Activated CD8-positive, alpha-beta memory T cell treated with anti-CD3 and anti-CD28 coated beads, Interleukin-2, amount 10 ng/mL, durations not matched to agents 7 days and 5 days (primary cell): ENCODE measurements around the gene ARHGEF11. TPM values are rescaled to one million over a fixed set of nuclear protein-coding genes. Genes with fewer than 3 reads are reported as not detected.

Experiments used
- ATAC-seq: fragments of 150-1000 bp; cut with Tn5 transposase; one replicate; pipeline ENCODE4 v1.10.0; 2021; ENCODE audit warnings: moderate library complexity
- CTCF ChIA-PET: fragments of 350-600 bp; sonication (Branson Sonifier 250); formaldehyde crosslinking; loops from one replicate; lab custom pipeline; 2021; ENCODE audit warnings: antibody characterized with exemption; lab: Charles Lee
- DNase-seq: peaks from one replicate; pipeline ENCODE4 v3.0.0-alpha.2; 2020
- H3K27ac Mint-ChIP-seq: one replicate; pipeline ENCODE4 v1.8.0; 2021; ENCODE audit warnings: mild to moderate bottlenecking, mixed read lengths
- H3K27me3 Mint-ChIP-seq: one replicate; pipeline ENCODE4 v1.8.0; 2021; ENCODE audit warnings: mixed read lengths
- H3K36me3 Mint-ChIP-seq: one replicate; pipeline ENCODE4 v1.8.0; 2021; ENCODE audit warnings: mild to moderate bottlenecking, mixed read lengths
- H3K4me1 Mint-ChIP-seq: one replicate; pipeline ENCODE4 v1.8.0; 2021; ENCODE audit warnings: mixed read lengths
- H3K4me3 Mint-ChIP-seq: one replicate; pipeline ENCODE4 v1.8.0; 2021; ENCODE audit warnings: mild to moderate bottlenecking, moderate library complexity, mixed read lengths
- H3K9me3 Mint-ChIP-seq: one replicate; pipeline ENCODE4 v1.8.0; 2022; ENCODE audit warnings: low read depth, mixed read lengths
- total RNA-seq, 2 experiments: library from RNA; stranded (reverse); gene quantifications; one replicate each; pipeline ENCODE4 v1.2.3, GENCODE V29; 2021

The ARHGEF11 gene
- total RNA-seq, 2 experiments from 2014 or later, result 0.66 to 6.1 TPM

DNA sequence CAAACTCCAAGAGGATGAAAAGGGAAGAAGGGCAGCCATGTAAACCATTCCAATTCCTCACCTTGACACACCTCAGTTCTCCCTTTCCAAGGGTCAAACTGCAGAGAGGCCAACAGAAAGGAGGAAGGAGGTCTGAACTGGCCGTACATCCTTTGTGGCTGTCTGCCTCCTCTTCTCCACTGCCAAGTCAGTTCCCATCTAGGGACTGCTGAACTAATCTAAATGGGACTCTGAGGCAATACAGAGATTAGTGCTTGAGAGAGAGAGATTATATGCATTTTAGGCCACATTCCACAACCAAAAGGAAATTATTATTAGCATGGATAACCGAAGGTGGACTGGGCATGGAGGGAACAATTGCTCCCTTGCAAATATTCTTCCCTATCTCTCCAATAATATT lies 2.7 kb downstream of the ARHGEF11 start:
- Mint-ChIP-seq H3K4me1 (peaks cover 10% of the 10 kb centered on the region), H3K4me3 (no peak overlapping the region), H3K9me3 (no peaks in the 10 kb centered on the region), H3K27ac (no peak overlapping the region), H3K27me3 (peaks cover 83% of the 10 kb centered on the region), H3K36me3 (peaks cover 3% of the 10 kb centered on the region)
- no peak for ATAC-seq
- CTCF ChIA-PET, result no interaction called here
- DNase-seq, result no peak

DNA sequence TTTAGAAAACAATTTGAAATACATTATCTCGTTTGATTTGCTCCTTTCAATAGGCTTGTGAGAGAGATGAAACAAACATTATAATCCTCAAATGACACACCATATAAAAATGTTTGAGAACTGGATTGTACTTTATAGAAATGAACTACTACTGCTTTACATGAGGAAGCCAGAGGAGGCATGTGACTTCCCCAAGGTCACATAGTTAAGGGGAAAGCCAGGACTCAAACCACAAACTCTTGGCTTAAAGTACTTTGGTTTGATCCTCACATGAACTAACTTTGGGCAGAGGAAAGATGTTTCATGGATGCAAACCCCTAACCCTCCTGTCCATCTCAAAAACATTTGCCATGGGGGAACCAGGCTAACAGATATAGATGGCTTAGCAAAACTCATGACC lies 4.7 kb downstream of the ARHGEF11 start:
- H3K9me3 Mint-ChIP-seq, result no peaks in the 10 kb centered on the region
- DNase-seq (no peak), ATAC-seq (no peak)
- H3K27me3 Mint-ChIP-seq, result peaks cover 68% of the 10 kb centered on the region
- no peaks in the 10 kb centered on the region for H3K36me3 Mint-ChIP-seq
- no peak overlapping the region for H3K4me3 Mint-ChIP-seq
- peaks cover 3% of the 10 kb centered on the region for H3K4me1 Mint-ChIP-seq
- CTCF ChIA-PET, result no interaction called here
- no peak overlapping the region for H3K27ac Mint-ChIP-seq

DNA sequence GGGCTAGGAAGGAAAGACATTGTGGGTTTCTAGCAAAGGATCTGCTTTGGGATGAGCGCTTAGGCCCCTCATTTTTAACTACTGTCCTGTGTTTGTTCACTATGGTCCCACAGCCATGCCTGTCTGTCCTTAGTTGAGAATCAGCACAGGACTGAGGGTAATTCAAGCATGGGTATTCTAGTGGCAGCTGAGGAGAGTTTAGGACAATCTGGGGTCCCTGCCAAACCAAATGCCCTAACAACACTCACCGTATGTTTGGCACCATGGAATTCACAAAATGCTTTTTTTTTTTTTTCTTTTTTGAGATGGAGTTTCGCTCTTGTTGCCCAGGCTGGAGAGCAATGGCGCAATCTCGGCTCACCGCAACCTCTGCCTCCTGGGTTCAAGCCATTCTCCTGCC lies 10.4 kb downstream of the ARHGEF11 start:
- H3K4me1 Mint-ChIP-seq, result no peaks in the 10 kb centered on the region
- H3K4me3 Mint-ChIP-seq, result no peak overlapping the region
- H3K27ac Mint-ChIP-seq, result no peak overlapping the region
- CTCF ChIA-PET, result no interaction called here
- peaks cover 51% of the 10 kb centered on the region for H3K27me3 Mint-ChIP-seq
- ATAC-seq (no peak), DNase-seq (no peak)
- no peaks in the 10 kb centered on the region for H3K36me3 Mint-ChIP-seq
- no peaks in the 10 kb centered on the region for H3K9me3 Mint-ChIP-seq

DNA sequence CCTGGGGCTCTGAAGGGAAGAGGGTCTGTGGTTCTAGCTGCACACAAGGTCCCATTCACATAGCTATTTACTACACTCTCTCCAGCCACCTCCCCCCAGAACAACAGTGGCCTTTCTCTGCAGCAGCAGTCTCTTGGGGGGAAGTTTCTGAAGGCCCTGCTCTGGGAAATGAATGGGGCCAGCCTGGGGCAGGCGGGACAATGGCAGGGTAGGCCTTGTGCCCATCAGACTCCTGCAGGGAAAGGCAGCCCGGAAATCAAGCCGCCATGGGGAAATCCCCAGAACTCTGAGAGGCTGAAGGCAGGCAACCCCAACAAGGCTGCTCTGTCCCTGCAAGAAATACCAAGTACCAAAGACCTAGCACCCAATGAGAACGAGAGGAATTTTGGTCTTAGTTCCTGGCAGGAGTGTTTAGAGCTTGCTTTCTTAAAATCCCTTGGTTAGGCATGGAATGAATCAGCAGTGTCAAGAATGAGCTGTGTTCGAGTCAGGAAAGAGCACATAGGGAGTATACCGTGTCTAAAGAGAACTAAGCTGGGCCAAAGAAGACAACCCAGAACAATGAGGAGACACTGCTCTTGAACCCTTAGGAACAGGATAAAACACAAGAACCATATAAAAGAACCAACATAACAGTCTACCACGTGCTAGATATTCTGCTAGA lies 11.3 kb downstream of the ARHGEF11 start:
- Mint-ChIP-seq H3K4me3 (no peak overlapping the region), H3K9me3 (no peaks in the 10 kb centered on the region), H3K27ac (no peak overlapping the region), H3K36me3 (no peaks in the 10 kb centered on the region), H3K27me3 (peaks cover 49% of the 10 kb centered on the region), H3K4me1 (no peaks in the 10 kb centered on the region)
- no peak for ATAC-seq
- no peak for DNase-seq
- CTCF ChIA-PET, result no interaction called here

GRCh38 chr1:157033357-157033876 lies 12.1 kb downstream of the ARHGEF11 start:
- CTCF ChIA-PET, result no interaction called here
- H3K4me1 Mint-ChIP-seq, result no peaks in the 10 kb centered on the region
- no peak for ATAC-seq
- H3K27me3 Mint-ChIP-seq, result peaks cover 45% of the 10 kb centered on the region
- H3K27ac Mint-ChIP-seq, result no peak overlapping the region
- H3K9me3 Mint-ChIP-seq, result no peaks in the 10 kb centered on the region
- H3K4me3 Mint-ChIP-seq, result no peak overlapping the region
- no peak for DNase-seq
- no peaks in the 10 kb centered on the region for H3K36me3 Mint-ChIP-seq

DNA sequence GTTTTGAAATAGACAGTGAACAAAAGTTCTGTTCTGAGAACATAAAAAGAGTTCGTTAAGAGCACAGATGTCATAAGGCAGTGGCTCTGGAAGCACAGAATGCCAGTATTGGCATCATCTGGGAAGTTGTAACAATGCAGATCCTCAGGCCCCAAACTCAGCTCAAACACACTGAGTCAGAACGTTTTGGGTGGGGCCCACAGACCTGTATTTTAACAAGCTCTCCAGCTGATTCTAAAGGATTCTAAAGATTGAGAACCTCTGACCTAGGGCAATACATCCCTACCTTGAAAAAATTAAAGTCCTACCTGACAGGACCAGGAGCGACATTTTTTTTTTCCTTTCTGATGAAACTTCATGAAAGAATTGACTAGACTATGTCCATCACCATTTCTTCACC lies 13.2 kb downstream of the ARHGEF11 start:
- Mint-ChIP-seq H3K36me3 (no peaks in the 10 kb centered on the region), H3K27ac (no peak overlapping the region), H3K27me3 (peaks cover 49% of the 10 kb centered on the region), H3K9me3 (no peaks in the 10 kb centered on the region), H3K4me3 (no peak overlapping the region), H3K4me1 (no peaks in the 10 kb centered on the region)
- DNase-seq, result no peak
- ATAC-seq, result no peak
- CTCF ChIA-PET, result no interaction called here

- CTCF ChIA-PET, result no interaction called here
- ATAC-seq, result no peak
These were observed 14.8 kb downstream of the ARHGEF11 start for GRCh38 chr1:157030728-157031127.

DNA sequence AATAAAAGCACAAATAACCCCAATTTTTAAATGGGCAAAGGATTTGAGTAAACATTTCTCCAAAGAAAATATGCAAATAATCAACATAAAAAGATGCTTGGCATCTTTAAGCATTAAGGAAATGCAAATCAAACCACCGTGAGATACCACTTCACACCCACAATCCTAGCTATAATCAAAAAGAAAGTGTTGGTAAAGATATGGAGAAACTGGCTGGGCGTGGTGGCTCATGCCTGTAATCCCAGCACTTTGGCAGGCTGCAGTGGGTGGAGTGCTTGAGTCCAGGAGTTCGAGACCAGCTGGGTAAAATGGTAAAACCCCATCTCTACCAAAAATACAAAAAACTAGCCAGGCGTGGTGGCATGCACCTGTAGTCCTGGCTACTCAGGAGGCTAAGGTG lies 16.9 kb downstream of the ARHGEF11 start:
- Mint-ChIP-seq H3K4me3 (no peak overlapping the region), H3K36me3 (no peaks in the 10 kb centered on the region), H3K9me3 (no peaks in the 10 kb centered on the region), H3K4me1 (no peaks in the 10 kb centered on the region), H3K27ac (no peak overlapping the region), H3K27me3 (peaks cover 60% of the 10 kb centered on the region)
- ATAC-seq (no peak), DNase-seq (no peak)
- CTCF ChIA-PET, result interaction anchor here (1.0 kb wide), 1 partner anchor 170 kb away, joined by 3 read pairs; the partner anchor contains the start of gene INSRR

More at GRCh38 chr1:157030728-157031127, 14.8 kb downstream of the ARHGEF11 start:
- H3K36me3 Mint-ChIP-seq, result no peaks in the 10 kb centered on the region
- H3K27ac Mint-ChIP-seq, result no peak overlapping the region
- no peaks in the 10 kb centered on the region for H3K9me3 Mint-ChIP-seq
- DNase-seq, result no peak
- no peak overlapping the region for H3K4me3 Mint-ChIP-seq
- H3K4me1 Mint-ChIP-seq, result no peaks in the 10 kb centered on the region
- peaks cover 56% of the 10 kb centered on the region for H3K27me3 Mint-ChIP-seq

DNA sequence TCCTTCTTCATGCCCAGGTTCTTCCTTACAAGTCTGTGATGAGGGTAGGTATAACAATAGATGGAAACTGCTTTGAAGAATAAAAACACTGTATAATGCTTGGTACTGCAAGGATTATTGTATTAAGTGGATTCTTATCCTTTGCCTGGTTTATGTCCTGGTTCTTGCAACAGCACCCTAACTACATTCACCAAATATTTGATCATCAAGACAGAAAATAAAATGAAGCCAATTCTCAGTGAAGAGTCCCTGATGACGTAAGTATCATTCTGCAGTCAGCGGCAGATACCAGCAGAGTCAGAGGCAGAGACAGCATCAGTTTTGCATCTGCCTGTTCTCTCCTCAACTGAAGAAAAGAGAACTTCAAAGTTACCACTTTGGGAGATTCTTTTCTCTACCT lies 19.7 kb downstream of the ARHGEF11 start:
- Mint-ChIP-seq H3K36me3 (no peaks in the 10 kb centered on the region), H3K4me1 (no peaks in the 10 kb centered on the region), H3K27ac (no peak overlapping the region), H3K27me3 (peaks cover 59% of the 10 kb centered on the region), H3K9me3 (peaks cover 3% of the 10 kb centered on the region), H3K4me3 (no peak overlapping the region)
- CTCF ChIA-PET, result no interaction called here
- ATAC-seq (no peak), DNase-seq (no peak)

DNA sequence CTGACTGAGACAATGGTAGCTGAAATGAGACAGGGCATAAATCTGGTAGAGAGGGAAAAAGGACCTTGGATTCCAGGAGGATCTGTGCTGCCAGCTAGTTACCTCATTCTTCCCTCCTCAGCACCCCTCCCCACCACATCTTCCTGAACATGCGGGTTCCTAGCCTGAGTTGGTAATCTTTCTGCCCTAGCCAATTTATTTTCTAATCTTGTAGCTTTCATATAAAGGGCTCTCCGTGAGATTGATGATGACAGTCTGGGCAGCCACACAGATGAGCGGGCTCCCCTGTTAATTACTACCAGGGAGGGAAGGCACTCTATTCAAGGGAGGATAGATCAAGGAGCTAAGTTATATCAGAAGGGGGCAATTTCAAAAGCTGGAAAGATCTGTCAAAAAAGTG lies 20.2 kb downstream of the ARHGEF11 start:
- CTCF ChIA-PET, result no interaction called here
- H3K4me1 Mint-ChIP-seq, result no peaks in the 10 kb centered on the region
- no peak for ATAC-seq
- peaks cover 58% of the 10 kb centered on the region for H3K27me3 Mint-ChIP-seq
- DNase-seq, result no peak
- no peak overlapping the region for H3K27ac Mint-ChIP-seq
- no peak overlapping the region for H3K4me3 Mint-ChIP-seq
- H3K36me3 Mint-ChIP-seq, result no peaks in the 10 kb centered on the region
- peaks cover 4% of the 10 kb centered on the region for H3K9me3 Mint-ChIP-seq

DNA sequence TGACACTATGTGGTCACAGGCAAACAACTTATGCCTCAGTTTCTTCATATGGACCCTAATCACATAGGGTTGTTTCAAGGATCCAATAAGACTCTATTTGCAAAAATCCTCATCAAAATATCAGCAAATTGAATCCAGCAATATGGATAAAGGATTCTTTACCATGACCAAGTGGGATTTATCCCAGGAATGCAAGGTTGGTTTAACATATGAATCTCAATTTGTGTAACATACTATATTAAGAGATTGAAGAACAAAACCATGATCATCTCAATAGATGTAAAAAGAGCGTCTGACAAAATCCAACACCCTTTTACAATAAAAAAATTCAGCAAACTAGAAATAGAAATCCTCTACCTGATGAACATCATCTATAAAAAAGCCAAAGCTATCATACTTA lies 23.9 kb downstream of the ARHGEF11 start:
- DNase-seq (no peak), ATAC-seq (no peak)
- Mint-ChIP-seq H3K4me3 (no peak overlapping the region), H3K27me3 (peaks cover 47% of the 10 kb centered on the region), H3K9me3 (peaks cover 11% of the 10 kb centered on the region), H3K4me1 (no peaks in the 10 kb centered on the region), H3K27ac (no peak overlapping the region), H3K36me3 (peaks cover 2% of the 10 kb centered on the region)
- CTCF ChIA-PET, result no interaction called here

GRCh38 chr1:157019457-157019856 lies 26.1 kb downstream of the ARHGEF11 start:
- peaks cover 2% of the 10 kb centered on the region for H3K36me3 Mint-ChIP-seq
- no peak overlapping the region for H3K27ac Mint-ChIP-seq
- CTCF ChIA-PET, result no interaction called here
- no peak for DNase-seq
- H3K27me3 Mint-ChIP-seq, result peaks cover 32% of the 10 kb centered on the region
- H3K9me3 Mint-ChIP-seq, result peaks cover 11% of the 10 kb centered on the region
- ATAC-seq, result no peak
- H3K4me1 Mint-ChIP-seq, result no peaks in the 10 kb centered on the region
- no peak overlapping the region for H3K4me3 Mint-ChIP-seq

DNA sequence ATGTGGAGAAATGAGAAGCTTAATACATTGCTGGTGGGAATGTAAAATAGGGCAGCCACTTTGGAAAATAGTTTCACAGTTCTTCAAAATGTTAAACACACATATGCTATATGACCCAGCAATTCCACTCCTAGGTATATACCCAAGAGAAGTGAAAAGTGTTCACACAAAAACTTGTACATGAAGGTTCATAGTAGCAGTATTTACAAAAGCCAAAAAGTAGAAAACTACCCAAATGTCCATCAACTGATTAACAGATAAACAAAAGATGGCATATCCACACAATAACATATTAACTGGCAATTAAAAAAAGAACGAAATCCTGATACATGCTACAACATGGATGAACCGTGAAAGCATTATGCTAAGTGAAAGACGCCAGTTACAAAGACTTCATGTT lies 33.7 kb downstream of the ARHGEF11 start:
- H3K4me1 Mint-ChIP-seq, result no peaks in the 10 kb centered on the region
- CTCF ChIA-PET, result no interaction called here
- peaks cover 36% of the 10 kb centered on the region for H3K27me3 Mint-ChIP-seq
- ATAC-seq (no peak), DNase-seq (no peak)
- no peaks in the 10 kb centered on the region for H3K9me3 Mint-ChIP-seq
- no peaks in the 10 kb centered on the region for H3K36me3 Mint-ChIP-seq
- no peak overlapping the region for H3K27ac Mint-ChIP-seq
- H3K4me3 Mint-ChIP-seq, result no peak overlapping the region

GRCh38 chr1:157008502-157008901 lies 37.0 kb downstream of the ARHGEF11 start:
- H3K27ac Mint-ChIP-seq, result no peak overlapping the region
- H3K27me3 Mint-ChIP-seq, result peaks cover 56% of the 10 kb centered on the region
- CTCF ChIA-PET, result no interaction called here

More at GRCh38 chr1:157008502-157008901, 37.0 kb downstream of the ARHGEF11 start:
- no peak for DNase-seq
- ATAC-seq, result no peak
- Mint-ChIP-seq H3K9me3 (no peaks in the 10 kb centered on the region), H3K4me1 (no peaks in the 10 kb centered on the region), H3K36me3 (no peaks in the 10 kb centered on the region), H3K4me3 (no peak overlapping the region)
